H1 (cell line): ENCODE measurements around the gene THAP9. TPM values are rescaled to one million over a fixed set of nuclear protein-coding genes. Genes with fewer than 3 reads are reported as not detected.

ENCODE experiments used
- CTCF ChIA-PET: fragments of 300-600 bp; sonication (Branson Sonifier 250); formaldehyde crosslinking; loops from one replicate; lab custom pipeline; 2021; ENCODE audit not compliant: partially characterized antibody; lab: Charles Lee
- POLR2A ChIA-PET: fragments of 300-600 bp; sonication (Branson Sonifier 250); formaldehyde crosslinking; loops from one replicate; lab custom pipeline; 2021; ENCODE audit warnings: inconsistent platforms; ENCODE audit not compliant: partially characterized antibody; lab: Charles Lee
- DNase-seq, 2 experiments: peaks; one replicate each; pipeline versions ENCODE4 v3.0.0 to v3.0.0-alpha.2; 2010 to 2022; ENCODE audit warnings: low spot score in 2 of 2, low read depth in 1 of 2, mixed read lengths in 1 of 2
- FAIRE-seq: peaks from 2 replicates; lab custom pipeline; 2011; peaks lifted over from hg19 to GRCh38; lab: Jason Lieb, UNC
- H2AFZ ChIP-seq: 2 replicates; pipeline ENCODE4 v1.8.1; 2012; ENCODE audit warnings: low read length, inconsistent platforms
- H2AK5ac ChIP-seq: 2 replicates; pipeline ENCODE4 v1.6.1; 2013; ENCODE audit warnings: low read depth, low read length
- H2BK120ac ChIP-seq: replicated peaks from 2 replicates; pipeline ENCODE3; 2013; ENCODE audit warnings: low read depth, low read length, inconsistent platforms
- H2BK12ac ChIP-seq: 2 replicates; pipeline ENCODE4 v1.6.1; 2013; ENCODE audit warnings: low read depth, low read length
- H2BK15ac ChIP-seq: 2 replicates; pipeline ENCODE4 v1.6.1; 2013; ENCODE audit warnings: low read length
- H2BK20ac ChIP-seq: 2 replicates; pipeline ENCODE4 v1.6.1; 2013; ENCODE audit warnings: low read length
- H2BK5ac ChIP-seq: 2 replicates; pipeline ENCODE4 v1.6.1; 2013; ENCODE audit warnings: low read depth, low read length
- H3K14ac ChIP-seq: 2 replicates; pipeline ENCODE4 v1.6.1; 2013; ENCODE audit warnings: inconsistent platforms; ENCODE audit not compliant: insufficient read length
- H3K18ac ChIP-seq: 2 replicates; pipeline ENCODE4 v1.6.1; 2013; ENCODE audit warnings: low read length; ENCODE audit errors: extremely low read depth
- H3K23ac ChIP-seq: 2 replicates; pipeline ENCODE4 v1.6.1; 2013; ENCODE audit warnings: inconsistent platforms; ENCODE audit not compliant: insufficient read length
- H3K23me2 ChIP-seq: 2 replicates; pipeline ENCODE4 v1.6.1; 2013; ENCODE audit warnings: low read depth, low read length
- H3K27ac ChIP-seq: 2 replicates; pipeline ENCODE4 v1.6.1; 2011; ENCODE audit warnings: low read depth, low read length, inconsistent platforms
- H3K27me3 ChIP-seq, 4 experiments: replicated peaks in 1 of 4; 1 replicate in 1 of 4; 2 replicates in 3 of 4; pipeline versions ENCODE4 v1.6.1 to v1.8.1; 2011 to 2013; ENCODE audit warnings: low read length in 3 of 4, mild to moderate bottlenecking in 3 of 4, inconsistent platforms in 2 of 4, mixed read lengths in 2 of 4, moderate library complexity in 1 of 4; ENCODE audit not compliant: control insufficient read depth in 3 of 4, insufficient read depth in 3 of 4; ENCODE audit errors: extremely low read depth in 1 of 4
- H3K36me3 ChIP-seq, 4 experiments: 2 replicates each; pipeline versions ENCODE4 v1.6.1 to v1.8.1; 2011 to 2013; ENCODE audit warnings: mild to moderate bottlenecking in 4 of 4, low read length in 3 of 4, moderate library complexity in 2 of 4, control low read depth in 1 of 4, inconsistent platforms in 1 of 4; ENCODE audit not compliant: insufficient read depth in 4 of 4, control insufficient read depth in 2 of 4
- H3K4ac ChIP-seq: replicated peaks from 2 replicates; pipeline ENCODE3; 2013; ENCODE audit warnings: low read length, low read depth, mixed read lengths, inconsistent platforms; ENCODE audit not compliant: insufficient read length
- H3K4me1 ChIP-seq, 4 experiments: replicated peaks in 1 of 4; 1 replicate in 1 of 4; 2 replicates in 3 of 4; pipeline versions ENCODE4 v1.6.1 to v1.8.1; 2011 to 2013; ENCODE audit warnings: low read length in 3 of 4, inconsistent platforms in 2 of 4, mixed read lengths in 1 of 4; ENCODE audit not compliant: insufficient read depth in 4 of 4, control insufficient read depth in 3 of 4
- H3K4me2 ChIP-seq, 2 experiments: 2 replicates each; pipeline versions ENCODE4 v1.6.1 to v1.8.1; 2011 to 2013; ENCODE audit warnings: low read depth in 2 of 2, low read length in 2 of 2, control low read depth in 1 of 2, inconsistent platforms in 1 of 2, mild to moderate bottlenecking in 1 of 2; ENCODE audit not compliant: insufficient read depth in 1 of 2
- H3K4me3 ChIP-seq, 4 experiments: fragments of 200-600, 300-600 bp in 1 of 4; sonication (generic), shearing (Covaris generic), sonication (Bioruptor Twin) in 1 of 4; 2 replicates each; pipeline versions ENCODE4 v1.5.1 to v1.8.1; 2011 to 2016; ENCODE audit warnings: low read length in 4 of 4, low read depth in 3 of 4, control low read depth in 2 of 4, inconsistent platforms in 2 of 4, mild to moderate bottlenecking in 2 of 4, mixed read lengths in 1 of 4, moderate library complexity in 1 of 4; ENCODE audit not compliant: insufficient read depth in 2 of 4; ENCODE audit errors: extremely low read depth in 1 of 4
- H3K56ac ChIP-seq: replicated peaks from 2 replicates; pipeline ENCODE3; 2013; ENCODE audit warnings: low read depth, mild to moderate bottlenecking, mixed read lengths, low read length, inconsistent platforms; ENCODE audit not compliant: insufficient read length
- H3K79me1 ChIP-seq: 2 replicates; pipeline ENCODE4 v1.6.1; 2013; ENCODE audit warnings: low read depth, low read length, control low read depth
- H3K79me2 ChIP-seq, 2 experiments: 2 replicates each; pipeline versions ENCODE4 v1.6.1 to v1.8.1; 2012 to 2013; ENCODE audit warnings: low read length in 2 of 2, mild to moderate bottlenecking in 2 of 2, inconsistent platforms in 1 of 2; ENCODE audit not compliant: insufficient read depth in 2 of 2, control insufficient read depth in 1 of 2
- H3K9ac ChIP-seq, 4 experiments: replicated peaks in 1 of 4; 1 replicate in 1 of 4; 2 replicates in 3 of 4; pipeline versions ENCODE4 v1.6.1 to v1.8.1; 2011 to 2013; ENCODE audit warnings: low read depth in 3 of 4, low read length in 3 of 4, control low read depth in 2 of 4, mild to moderate bottlenecking in 2 of 4, moderate library complexity in 2 of 4, inconsistent platforms in 1 of 4; ENCODE audit errors: extremely low read depth in 1 of 4
- H3K9me3 ChIP-seq, 2 experiments: 2 replicates each; pipeline versions ENCODE4 v1.6.1 to v1.8.1; 2012 to 2013; ENCODE audit warnings: mild to moderate bottlenecking in 2 of 2, moderate library complexity in 2 of 2, control low read depth in 1 of 2, inconsistent platforms in 1 of 2, low read depth in 1 of 2, low read length in 1 of 2, mixed read lengths in 1 of 2; ENCODE audit not compliant: insufficient read depth in 2 of 2
- H4K20me1 ChIP-seq, 2 experiments: replicated peaks in 1 of 2; 2 replicates each; pipeline versions ENCODE3 to v1.8.1; 2011 to 2013; ENCODE audit warnings: inconsistent platforms in 2 of 2, low read length in 2 of 2, mild to moderate bottlenecking in 1 of 2; ENCODE audit not compliant: insufficient read depth in 2 of 2, control insufficient read depth in 1 of 2
- H4K5ac ChIP-seq: 2 replicates; pipeline ENCODE4 v1.6.1; 2013; ENCODE audit warnings: low read length, low read depth, mixed read lengths, inconsistent platforms; ENCODE audit not compliant: insufficient read length
- H4K8ac ChIP-seq: 2 replicates; pipeline ENCODE4 v1.8.0; 2013; ENCODE audit warnings: mild to moderate bottlenecking, moderate library complexity, low read length, inconsistent platforms; ENCODE audit not compliant: insufficient read depth; ENCODE audit errors: extremely low read depth
- H4K91ac ChIP-seq: replicated peaks from 2 replicates; pipeline ENCODE3; 2013; ENCODE audit warnings: low read length, mixed read lengths, inconsistent platforms; ENCODE audit not compliant: insufficient read length
- CBX8 ChIP-seq: fragments of 300-800, 300-1000 bp; sonication (generic); IDR thresholded peaks from 2 replicates; pipeline ENCODE4 v1.7.1; 2016; ENCODE audit warnings: low read depth, low read length, borderline replicate concordance
- polyA plus RNA-seq, 7 experiments: library from polyadenylated mRNA; depleted of rRNA in 3 of 7; stranded (reverse) in 5 of 7; unstranded in 2 of 7; fragments of >200 nt in 5 of 7; fragments of 200-250 nt in 2 of 7; gene quantifications; 1 replicate in 5 of 7; 2 replicates in 1 of 7; 4 replicates in 1 of 7; pipeline versions ENCODE4 v1.2.1 to v1.2.3, GENCODE V29; 2011 to 2013; ENCODE audit warnings: missing spikeins in 2 of 7, mixed read lengths in 2 of 7
- total RNA-seq: library from RNA; stranded (reverse); fragmentation: NEBNext Ultra II Directional; extraction: Animal tissue kit (Norgen Biotek cat#: 25700); gene quantifications from 2 replicates; pipeline ENCODE4 v1.2.1, GENCODE V29; 2021

Gene THAP9
- total and polyA plus RNA-seq, 2 of the 8 experiments (the other 6 are each of a cell fraction or from before 2014, with no cell fraction given) = 6.1 to 13.2 TPM

- no peaks in the 10 kb centered on the region for H3K23me2 ChIP-seq
- CTCF ChIA-PET = no interaction called here
- H3K18ac ChIP-seq = no peak overlapping the region
- H3K4me2 ChIP-seq = no peak overlapping the region
- no peak overlapping the region for H3K23ac ChIP-seq
- no peak overlapping the region for H2BK20ac ChIP-seq
- TF ChIP-seq CBX8 = no peak
- no peak for DNase-seq
- no peak overlapping the region for H4K91ac ChIP-seq
- no peak overlapping the region for H2AFZ ChIP-seq
- no peak overlapping the region for H2AK5ac ChIP-seq
- no peak overlapping the region for H3K27ac ChIP-seq
- no peak overlapping the region for H3K4me3 ChIP-seq
- H2BK12ac ChIP-seq = no peak overlapping the region
- H3K79me1 ChIP-seq = no peaks in the 10 kb centered on the region
- no peaks in the 10 kb centered on the region for H4K20me1 ChIP-seq
- H3K9ac ChIP-seq = no peak overlapping the region
- no peaks in the 10 kb centered on the region for H3K27me3 ChIP-seq
- no peaks in the 10 kb centered on the region for H3K4me1 ChIP-seq
- POLR2A ChIA-PET = interaction anchor here (1.1 kb wide), 1 partner anchor 33 kb away, joined by 3 read pairs; no protein-coding TSS in a partner anchor
- no peak overlapping the region for H3K4ac ChIP-seq
- H3K36me3 ChIP-seq = no peaks in the 10 kb centered on the region; a peak in 1 of 8 replicates
- no peak overlapping the region for H2BK120ac ChIP-seq
- no peak for FAIRE-seq
- H3K79me2 ChIP-seq = no peaks in the 10 kb centered on the region
- no peak overlapping the region for H4K8ac ChIP-seq
- H3K56ac ChIP-seq = no peak overlapping the region
- no peak overlapping the region for H2BK15ac ChIP-seq
- H4K5ac ChIP-seq = no peak overlapping the region
- H2BK5ac ChIP-seq = no peak overlapping the region
- no peaks in the 10 kb centered on the region for H3K9me3 ChIP-seq
- H3K14ac ChIP-seq = no peak overlapping the region
Measured at GRCh38 chr4:82947498-82947897, 47.0 kb downstream of the THAP9 start.
